Measurements from ENCODE around the gene POLR2H. TPM values are rescaled to one million over a fixed set of nuclear protein-coding genes. Genes with fewer than 3 reads are reported as not detected.

The POLR2H gene
- 98.8 and 101 TPM in 2 replicates for total RNA-seq (2014; rRNA removed; shearing (Covaris generic))
- polyA plus RNA-seq (2014; cell fraction: nucleus; rRNA removed), result 159 and 162 TPM in 2 replicates

DNA sequence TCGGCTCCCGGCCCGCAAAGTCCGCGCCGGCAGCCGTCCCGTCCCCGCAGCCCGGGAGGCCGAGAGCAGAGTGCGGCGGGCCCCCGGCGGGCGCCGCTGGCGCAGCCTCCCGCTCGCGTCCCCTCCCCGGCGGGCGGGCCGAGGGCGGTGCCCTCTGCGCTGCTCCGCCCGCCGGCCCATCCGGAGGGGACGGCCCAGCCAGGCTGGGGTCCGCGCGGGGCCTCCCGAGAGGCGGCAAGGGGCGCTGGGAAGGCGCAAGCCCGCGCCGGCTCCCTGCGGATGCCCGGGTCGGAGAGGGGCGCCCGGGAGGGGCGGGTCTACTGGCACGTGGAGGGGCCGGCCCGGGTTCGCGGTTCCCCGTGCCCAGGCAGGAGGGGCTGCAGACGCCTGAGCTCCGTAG, at the start of gene POLR2H, which contains the start of gene CLCN2:
TSS of gene POLR2H (plus strand) at position 179 of the 400 bp plus-strand sequence. CDS start 1,783 bp downstream, outside the sequence.
TSS of gene CLCN2 (minus strand) at position 74 of the 400 bp plus-strand sequence. CDS start 126 bp downstream, outside the sequence.
- no peak for DNase-seq (ENCODE audit: extremely low read depth, low read depth)

DNA sequence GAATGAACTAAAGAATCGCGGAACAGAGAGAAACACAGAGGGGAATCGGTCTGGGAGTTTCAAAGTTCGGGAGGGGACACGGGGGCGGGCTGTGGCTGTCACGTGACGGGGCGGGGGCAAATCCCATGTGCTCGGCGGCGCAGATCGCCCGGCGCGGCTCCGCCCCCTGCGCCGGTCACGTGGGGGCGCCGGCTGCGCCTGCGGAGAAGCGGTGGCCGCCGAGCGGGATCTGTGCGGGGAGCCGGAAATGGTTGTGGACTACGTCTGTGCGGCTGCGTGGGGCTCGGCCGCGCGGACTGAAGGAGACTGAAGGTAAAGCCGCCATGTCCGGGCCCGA, 47.2 kb upstream of the POLR2H start, which contains the start of gene EIF4G1:
TSS of gene EIF4G1 (plus strand) at position 244 of the 337 bp plus-strand sequence. CDS start 1,191 bp downstream, outside the sequence.
- DNase-seq (ENCODE audit: extremely low read depth, low read depth), result peak; percentile 83

GRCh38 chr3:184314700-184315542, 46.6 kb upstream of the POLR2H start:
- no peak for DNase-seq (ENCODE audit: extremely low read depth, low read depth)

GRCh38 chr3:184315543-184315867, 46.0 kb upstream of the POLR2H start:
- no peak for DNase-seq (ENCODE audit: extremely low read depth, low read depth)

GRCh38 chr3:184315871-184316661, 45.4 kb upstream of the POLR2H start:
- no peak for DNase-seq (ENCODE audit: extremely low read depth, low read depth)

GRCh38 chr3:184316792-184317191, 44.7 kb upstream of the POLR2H start:
- DNase-seq (ENCODE audit: extremely low read depth, low read depth), result no peak

GRCh38 chr3:184317201-184317600, 44.3 kb upstream of the POLR2H start:
- DNase-seq (ENCODE audit: extremely low read depth, low read depth), result no peak

DNA sequence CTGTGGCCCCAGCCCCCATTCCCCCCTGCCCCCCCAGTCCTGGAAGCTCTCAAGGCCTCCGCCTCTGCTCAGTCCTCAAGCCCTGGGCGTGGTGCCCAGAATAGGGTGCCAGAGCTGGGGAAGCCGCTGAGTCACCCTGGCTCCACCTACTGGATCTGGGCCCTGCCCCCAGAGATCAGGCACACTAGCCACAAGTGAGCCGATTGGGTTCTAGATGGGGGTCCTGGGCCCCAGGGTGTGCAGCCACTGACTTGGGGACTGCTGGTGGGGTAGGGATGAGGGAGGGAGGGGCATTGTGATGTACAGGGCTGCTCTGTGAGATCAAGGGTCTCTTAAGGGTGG, 41.4 kb upstream of the POLR2H start:
- DNase-seq (ENCODE audit: extremely low read depth, low read depth), result peak; percentile 89

DNA sequence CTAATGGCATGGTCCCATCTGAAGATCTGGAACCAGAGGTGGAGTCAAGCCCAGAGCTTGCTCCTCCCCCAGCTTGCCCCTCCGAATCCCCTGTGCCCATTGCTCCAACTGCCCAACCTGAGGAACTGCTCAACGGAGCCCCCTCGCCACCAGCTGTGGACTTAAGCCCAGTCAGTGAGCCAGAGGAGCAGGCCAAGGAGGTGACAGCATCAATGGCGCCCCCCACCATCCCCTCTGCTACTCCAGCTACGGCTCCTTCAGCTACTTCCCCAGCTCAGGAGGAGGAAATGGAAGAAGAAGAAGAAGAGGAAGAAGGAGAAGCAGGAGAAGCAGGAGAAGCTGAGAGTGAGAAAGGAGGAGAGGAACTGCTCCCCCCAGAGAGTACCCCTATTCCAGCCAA, 39.8 kb upstream of the POLR2H start:
- no peak for DNase-seq (ENCODE audit: extremely low read depth, low read depth)

DNA sequence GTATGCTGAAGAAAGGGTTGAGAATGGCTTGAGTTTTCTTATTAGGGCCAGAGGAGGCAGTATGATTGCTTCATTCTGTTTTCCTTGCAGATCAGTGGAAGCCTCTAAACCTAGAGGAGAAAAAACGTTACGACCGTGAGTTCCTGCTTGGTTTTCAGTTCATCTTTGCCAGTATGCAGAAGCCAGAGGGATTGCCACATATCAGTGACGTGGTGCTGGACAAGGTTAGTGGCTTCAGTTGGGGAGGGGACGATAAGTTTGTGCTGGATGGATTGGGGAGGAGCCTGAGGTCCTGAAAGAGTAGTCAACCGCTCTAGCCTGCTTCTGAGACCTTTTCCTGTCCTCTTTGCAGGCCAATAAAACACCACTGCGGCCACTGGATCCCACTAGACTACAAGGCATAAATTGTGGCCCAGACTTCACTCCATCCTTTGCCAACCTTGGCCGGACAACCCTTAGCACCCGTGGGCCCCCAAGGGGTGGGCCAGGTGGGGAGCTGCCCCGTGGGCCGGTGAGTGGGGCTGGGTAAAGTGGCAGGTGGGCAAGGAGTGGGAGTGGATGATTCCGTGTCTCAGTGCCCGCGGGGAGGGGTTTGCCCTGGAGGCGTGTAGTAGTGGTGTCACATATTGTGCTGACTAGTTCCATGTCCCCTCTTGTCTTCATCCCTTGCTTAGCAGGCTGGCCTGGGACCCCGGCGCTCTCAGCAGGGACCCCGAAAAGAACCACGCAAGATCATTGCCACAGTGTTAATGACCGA, 38.6 kb upstream of the POLR2H start:
- no peak for DNase-seq (ENCODE audit: extremely low read depth, low read depth)

DNA sequence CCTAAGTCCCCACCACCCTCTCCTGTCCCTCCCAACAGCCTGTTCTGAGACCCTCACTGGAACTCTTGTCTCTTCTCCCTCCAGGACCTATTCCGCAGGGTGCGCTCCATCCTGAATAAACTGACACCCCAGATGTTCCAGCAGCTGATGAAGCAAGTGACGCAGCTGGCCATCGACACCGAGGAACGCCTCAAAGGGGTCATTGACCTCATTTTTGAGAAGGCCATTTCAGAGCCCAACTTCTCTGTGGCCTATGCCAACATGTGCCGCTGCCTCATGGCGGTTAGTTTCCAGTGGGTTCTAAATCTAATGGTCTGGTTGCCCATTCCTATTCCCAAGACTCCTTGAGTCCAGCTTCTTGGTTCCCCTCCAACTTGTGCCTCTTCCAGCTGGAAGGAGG, 37.8 kb upstream of the POLR2H start:
- DNase-seq (ENCODE audit: extremely low read depth, low read depth), result no peak

DNA sequence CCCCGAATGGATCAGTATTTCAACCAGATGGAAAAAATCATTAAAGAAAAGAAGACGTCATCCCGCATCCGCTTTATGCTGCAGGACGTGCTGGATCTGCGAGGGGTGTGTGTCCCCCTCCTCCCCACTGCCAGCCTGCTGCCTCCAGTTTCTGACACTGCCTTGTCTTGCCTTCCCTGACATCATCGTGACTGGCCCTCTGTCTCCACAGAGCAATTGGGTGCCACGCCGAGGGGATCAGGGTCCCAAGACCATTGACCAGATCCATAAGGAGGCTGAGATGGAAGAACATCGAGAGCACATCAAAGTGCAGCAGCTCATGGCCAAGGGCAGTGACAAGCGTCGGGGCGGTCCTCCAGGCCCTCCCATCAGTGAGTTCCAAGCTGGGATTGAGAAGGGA, 36.2 kb upstream of the POLR2H start:
- DNase-seq (ENCODE audit: extremely low read depth, low read depth), result no peak

DNA sequence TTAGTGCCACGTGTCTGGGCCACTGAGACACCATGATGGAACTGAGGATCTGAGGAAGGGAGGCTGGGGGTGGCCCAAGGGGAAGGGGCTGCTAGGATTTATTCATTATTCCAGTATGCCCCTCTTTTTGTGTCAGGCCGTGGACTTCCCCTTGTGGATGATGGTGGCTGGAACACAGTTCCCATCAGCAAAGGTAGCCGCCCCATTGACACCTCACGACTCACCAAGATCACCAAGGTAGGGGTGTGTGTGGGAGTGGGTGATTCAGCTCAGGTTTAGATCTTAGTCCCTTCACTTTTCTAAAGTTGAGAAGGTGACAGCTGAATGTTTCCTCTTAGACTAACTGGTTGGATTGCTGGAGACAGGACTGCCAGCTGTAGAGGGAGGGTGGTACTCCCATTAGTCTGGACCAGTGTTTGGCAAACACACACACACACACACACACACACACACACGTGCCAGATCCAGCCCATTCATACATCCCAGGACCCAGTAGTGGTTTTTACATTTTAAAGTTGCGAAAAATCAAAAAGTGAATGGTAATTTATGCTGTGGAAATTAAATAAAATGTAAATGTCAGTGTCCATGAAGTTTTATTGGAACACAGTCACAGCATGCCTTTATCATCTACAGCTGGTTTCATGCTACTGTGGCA, 35.7 kb upstream of the POLR2H start:
- DNase-seq (ENCODE audit: extremely low read depth, low read depth), result no peak

DNA sequence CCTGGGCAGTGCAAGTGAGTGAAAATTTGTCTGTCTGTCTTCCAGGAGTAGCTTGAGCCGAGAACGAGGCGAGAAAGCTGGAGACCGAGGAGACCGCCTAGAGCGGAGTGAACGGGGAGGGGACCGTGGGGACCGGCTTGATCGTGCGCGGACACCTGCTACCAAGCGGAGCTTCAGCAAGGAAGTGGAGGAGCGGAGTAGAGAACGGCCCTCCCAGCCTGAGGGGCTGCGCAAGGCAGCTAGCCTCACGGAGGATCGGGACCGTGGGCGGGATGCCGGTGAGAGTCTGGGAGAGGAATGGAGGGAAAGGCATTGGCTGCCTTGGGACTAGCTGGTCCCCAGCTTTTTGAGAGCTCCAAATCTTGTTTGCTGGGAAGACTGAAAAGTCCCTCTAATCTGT, 34.3 kb upstream of the POLR2H start:
- DNase-seq (ENCODE audit: extremely low read depth, low read depth), result no peak

GRCh38 chr3:184328516-184328915, 33.0 kb upstream of the POLR2H start:
- no peak for DNase-seq (ENCODE audit: extremely low read depth, low read depth)

DNA sequence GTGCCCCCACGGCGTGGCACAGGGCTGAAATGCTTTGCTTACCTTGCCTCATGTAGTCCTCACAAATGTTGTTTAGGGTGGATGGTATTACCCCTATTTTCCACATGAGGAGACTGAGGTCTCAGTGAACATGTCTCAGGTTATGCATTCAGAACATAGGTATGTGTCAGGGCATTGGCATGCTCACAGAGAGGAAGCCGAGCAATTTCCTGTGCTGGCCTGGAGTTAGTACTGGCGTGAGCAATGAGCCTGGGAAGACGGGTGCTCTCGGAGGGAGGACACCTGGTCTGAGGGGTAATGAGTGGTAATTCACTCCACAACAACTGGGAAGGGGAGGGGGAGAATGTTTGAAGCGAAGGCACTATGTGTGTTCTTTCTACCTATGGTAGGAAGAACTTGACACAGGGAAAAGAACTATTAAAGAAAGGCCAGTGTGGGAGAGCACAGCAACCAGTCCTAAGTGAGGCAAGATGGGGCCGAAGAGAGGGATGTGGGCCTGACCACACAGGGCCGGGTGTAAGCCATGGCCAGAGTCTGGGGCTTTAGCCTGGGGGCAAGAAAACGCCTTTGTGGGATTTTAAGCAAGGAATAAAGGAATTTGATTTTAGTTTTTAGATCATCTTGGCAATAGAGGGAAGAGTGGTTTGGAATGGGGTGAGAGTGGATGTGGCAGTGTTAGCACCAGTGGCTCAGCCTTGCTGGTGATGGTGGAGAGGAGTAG, 29.0 kb upstream of the POLR2H start:
- no peak for DNase-seq (ENCODE audit: extremely low read depth, low read depth)

GRCh38 chr3:184333190-184333589, 28.3 kb upstream of the POLR2H start:
- no peak for DNase-seq (ENCODE audit: extremely low read depth, low read depth)

DNA sequence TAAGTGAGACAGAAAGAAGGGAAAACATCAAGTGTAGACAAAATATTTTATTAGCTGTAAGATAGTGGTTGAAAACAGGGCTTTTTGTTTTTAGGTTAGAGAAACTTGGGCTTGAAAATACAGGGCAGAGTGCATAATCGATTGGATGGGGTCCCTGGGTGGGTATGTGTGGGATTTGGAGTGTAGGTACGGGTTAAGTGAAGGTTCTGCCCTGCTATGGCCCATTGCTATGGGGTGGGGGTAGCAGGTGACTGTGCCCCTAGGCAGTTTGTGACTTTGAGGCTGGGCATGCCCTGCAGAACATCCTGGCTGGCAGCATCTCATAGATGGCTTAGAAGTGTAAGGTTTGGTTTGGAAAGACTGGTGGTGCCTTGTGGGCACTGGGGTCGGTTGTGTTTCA, 27.8 kb upstream of the POLR2H start:
- no peak for DNase-seq (ENCODE audit: extremely low read depth, low read depth)

DNA sequence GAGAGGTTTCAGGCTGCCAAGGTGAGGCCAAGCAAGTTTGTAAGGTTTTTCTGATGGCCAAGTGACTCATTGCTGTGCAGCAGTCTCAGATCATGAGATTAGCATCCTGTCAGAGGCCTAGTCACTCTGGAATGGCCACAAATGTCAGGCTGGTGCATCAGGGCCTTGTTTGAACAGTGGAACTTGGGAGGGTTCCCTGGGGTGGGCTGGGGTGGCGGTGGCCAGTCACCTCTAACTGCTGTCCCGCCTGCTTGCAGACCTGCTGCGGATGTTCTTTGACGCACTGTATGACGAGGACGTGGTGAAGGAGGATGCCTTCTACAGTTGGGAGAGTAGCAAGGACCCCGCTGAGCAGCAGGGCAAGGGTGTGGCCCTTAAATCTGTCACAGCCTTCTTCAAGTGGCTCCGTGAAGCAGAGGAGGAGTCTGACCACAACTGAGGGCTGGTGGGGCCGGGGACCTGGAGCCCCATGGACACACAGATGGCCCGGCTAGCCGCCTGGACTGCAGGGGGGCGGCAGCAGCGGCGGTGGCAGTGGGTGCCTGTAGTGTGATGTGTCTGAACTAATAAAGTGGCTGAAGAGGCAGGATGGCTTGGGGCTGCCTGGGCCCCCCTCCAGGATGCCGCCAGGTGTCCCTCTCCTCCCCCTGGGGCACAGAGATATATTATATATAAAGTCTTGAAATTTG, 26.9 kb upstream of the POLR2H start:
- no peak for DNase-seq (ENCODE audit: extremely low read depth, low read depth)

Measured in NCI-H460 (cell line).